NT2/D1 (cell line): ENCODE results near the gene NRGN.

ENCODE experiments used
- SUZ12 ChIP-seq: IDR thresholded peaks from 2 replicates; pipeline ENCODE4 v1.6.1; 2011; ENCODE audit not compliant: insufficient read length, insufficient read depth; ENCODE audit errors: extremely low read depth
- YY1 ChIP-seq: IDR thresholded peaks from 2 replicates; pipeline ENCODE4 v1.6.1; 2011; ENCODE audit not compliant: insufficient read length, insufficient read depth
- ZNF274 ChIP-seq: IDR thresholded peaks from 2 replicates; pipeline ENCODE4 v1.6.1; 2011; ENCODE audit warnings: mild to moderate bottlenecking, low read depth, low read length

DNA sequence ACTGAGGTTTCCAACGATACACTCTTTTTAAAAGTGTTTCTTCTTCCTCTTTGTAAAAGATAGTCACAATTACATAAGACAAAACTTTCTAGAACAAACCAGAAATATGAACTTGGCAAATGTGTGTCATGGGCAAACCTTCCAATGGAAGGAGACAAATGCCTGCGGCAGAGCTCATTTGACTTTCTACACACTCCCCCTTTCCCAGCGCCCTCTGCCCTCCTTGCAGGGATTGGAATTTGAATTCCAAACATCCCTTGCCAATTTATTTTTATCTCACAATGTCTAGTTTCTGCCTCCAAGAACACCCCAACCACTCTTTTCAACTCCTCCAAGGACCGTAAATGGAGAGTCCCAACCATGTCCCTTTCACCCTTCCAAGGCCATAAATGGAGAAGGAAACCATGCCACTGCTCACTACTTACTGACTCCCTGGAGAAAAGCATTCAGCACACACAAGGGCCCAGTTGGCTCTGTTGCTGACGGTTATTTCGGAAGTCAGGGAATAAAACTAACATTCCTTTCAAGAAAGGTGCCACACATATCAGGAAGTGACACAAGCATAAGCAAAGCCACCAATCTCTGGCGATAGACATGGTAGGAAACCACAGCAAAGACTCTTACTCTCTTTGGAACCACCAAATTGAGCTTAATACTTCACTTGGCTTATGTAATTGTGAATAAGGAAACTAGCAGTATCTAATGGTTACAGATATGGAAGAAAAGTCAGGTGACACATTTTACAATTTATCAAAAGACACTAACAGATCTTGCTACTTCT, 37.3 kb downstream of the NRGN start:
- no peak for TF ChIP-seq YY1
- no peak for TF ChIP-seq ZNF274
- TF ChIP-seq SUZ12, result no peak
